Stomach (tissue), 9 donors: Measurements from ENCODE around the gene CD79B. TPM values are rescaled to one million over a fixed set of nuclear protein-coding genes. Genes with fewer than 3 reads are reported as not detected.

Experiments used
- DNase-seq, 2 donors: peaks; one replicate each; pipeline versions ENCODE4 v3.0.0 to v3.0.0-alpha.2; 2013 to 2019
- H3K27ac ChIP-seq, 5 donors: fragments of 200-600 bp in 4 of 5; sonication (generic) in 4 of 5; one replicate each; pipeline ENCODE4 v1.5.1; 2013 to 2019; ENCODE audit warnings: mild to moderate bottlenecking in 1 of 5, moderate library complexity in 1 of 5
- H3K27me3 ChIP-seq, 3 donors: fragments of 200-600 bp; sonication (generic); one replicate each; pipeline ENCODE4 v1.5.1; 2017 to 2019; ENCODE audit warnings: mixed run types in 1 of 3
- H3K36me3 ChIP-seq, 4 donors: fragments of 200-600 bp; sonication (generic); 1 replicate in 3 of 4; 2 replicates in 1 of 4; pipeline ENCODE4 v1.5.1; 2016 to 2019
- H3K4me1 ChIP-seq, 4 donors: fragments of 200-600 bp; sonication (generic); one replicate each; pipeline ENCODE4 v1.5.1; 2016 to 2019
- H3K4me3 ChIP-seq, 4 donors: fragments of 200-600 bp; sonication (generic) in 3 of 4; one replicate each; pipeline ENCODE4 v1.5.1; 2016 to 2019; ENCODE audit warnings: mild to moderate bottlenecking in 1 of 4
- H3K9me3 ChIP-seq, 4 donors: fragments of 200-600 bp; sonication (generic); one replicate each; pipeline ENCODE4 v1.5.1; 2016 to 2019
- CTCF ChIP-seq, 7 experiments: fragments of 450-650 bp in 4 of 7; fragments of 200-600 bp in 3 of 7; sonication (generic) in 3 of 7; IDR thresholded peaks; one replicate each; pipeline ENCODE4 v1.5.1; 2016 to 2019; ENCODE audit warnings: antibody characterized with exemption in 7 of 7, control low read depth in 2 of 7, mild to moderate bottlenecking in 1 of 7
- EP300 ChIP-seq: sonication (generic); formaldehyde crosslinking; IDR thresholded peaks from one replicate; pipeline ENCODE4 v1.6.1; 2017; ENCODE audit warnings: antibody characterized with exemption
- POLR2A ChIP-seq, 4 donors: fragments of 450-650 bp; IDR thresholded peaks; one replicate each; pipeline ENCODE4 v1.6.1; 2016; ENCODE audit warnings: antibody characterized with exemption in 4 of 4, control low read depth in 2 of 4, mild to moderate bottlenecking in 1 of 4, moderate library complexity in 1 of 4
- POLR2AphosphoS5 ChIP-seq, 3 donors: sonication (generic); formaldehyde crosslinking; IDR thresholded peaks; one replicate each; pipeline ENCODE4 v1.6.1; 2016; ENCODE audit warnings: antibody characterized with exemption in 3 of 3
- WGBS, 5 donors: extraction: QIAGEN DNeasy Blood & Tissue Kit in 3 of 5; methylation state at CpG; one replicate each; pipeline versions ENCODE4 v1.1.5 to v1.1.7; 2013 to 2018; 5-methylcytosine and 5-hydroxymethylcytosine counted together
- intact Hi-C: fragments of 100-400 bp; cut with DNase I; formaldehyde crosslinking; loops from one replicate; pipeline ENCODE4 v1.15.1; 2023; ENCODE audit warnings: low total_unique reads
- polyA plus RNA-seq, 3 donors: library from polyadenylated mRNA; stranded (reverse); fragments of 200-250 nt; gene quantifications; one replicate each; pipeline ENCODE4 v1.2.3, GENCODE V29; 2013
- total RNA-seq, 5 donors: library from RNA; depleted of rRNA; stranded (reverse); fragments of >200 nt; gene quantifications; one replicate each; pipeline versions ENCODE4 v1.1.0 to v1.2.3, GENCODE V29; 2014 to 2016
- donor health status: healthy with polysubstance abuse.
- donor health status: Bipolar disorder and iron deficiency.
- donor health status: healthy.

The CD79B gene
- total and polyA plus RNA-seq, 8 donors: 1.7 to 9.7 (median 5.3) TPM; not detected in 3

GRCh38 chr17:63942309-63942985, 10.3 kb upstream of the CD79B start:
- intact Hi-C loops: no loop called here

GRCh38 chr17:63941751-63942150, 9.6 kb upstream of the CD79B start:
- WGBS, 5 donors: 87 to 92% (median 89%) methylated on average over 16 to 23 of the region's 23 CpGs
- no peak overlapping the region for H3K4me3 ChIP-seq
- DNase-seq: no peak
- no peaks in the 10 kb centered on the region for H3K36me3 ChIP-seq
- intact Hi-C loops: no loop called here
- no peaks in the 10 kb centered on the region for H3K9me3 ChIP-seq
- no peak for TF ChIP-seq POLR2A (IDR thresholded peaks at IDR 0.05)
- no peak for TF ChIP-seq EP300
- no peak for TF ChIP-seq POLR2AphosphoS5 (IDR thresholded peaks at IDR 0.05)
- TF ChIP-seq CTCF (IDR thresholded peaks at IDR 0.05): no peak
- H3K27me3 ChIP-seq: no peaks in the 10 kb centered on the region
- H3K4me1 ChIP-seq: peaks cover 0 to 11% (median 5%) of the 10 kb centered on the region in 4 donors
- H3K27ac ChIP-seq: no peak overlapping the region

More at GRCh38 chr17:63942309-63942985, 10.3 kb upstream of the CD79B start:
- Histone ChIP-seq H3K4me3 (no peak overlapping the region), H3K4me1 (peaks cover 0 to 16% (median 6%) of the 10 kb centered on the region in 4 donors), H3K27me3 (peaks cover 0 to 7% (median 0%) of the 10 kb centered on the region in 3 donors), H3K36me3 (no peaks in the 10 kb centered on the region), H3K9me3 (no peaks in the 10 kb centered on the region), H3K27ac (no peak overlapping the region)
- 88 to 96% (median 92%) methylated on average over 18 to 21 of the region's 21 CpGs for WGBS, 5 donors
- no peak for DNase-seq
- no peak for TF ChIP-seq POLR2AphosphoS5 (IDR thresholded peaks at IDR 0.05)
- TF ChIP-seq POLR2A (IDR thresholded peaks at IDR 0.05): no peak
- no peak for TF ChIP-seq CTCF (IDR thresholded peaks at IDR 0.05)
- no peak for TF ChIP-seq EP300

GRCh38 chr17:63941162-63941561, 9.0 kb upstream of the CD79B start:
- TF ChIP-seq EP300: no peak
- TF ChIP-seq POLR2A (IDR thresholded peaks at IDR 0.05): no peak
- no peak for TF ChIP-seq POLR2AphosphoS5 (IDR thresholded peaks at IDR 0.05)
- no peak for TF ChIP-seq CTCF (IDR thresholded peaks at IDR 0.05)
- Histone ChIP-seq H3K36me3 (no peaks in the 10 kb centered on the region), H3K27ac (no peak overlapping the region), H3K4me3 (no peak overlapping the region), H3K27me3 (no peaks in the 10 kb centered on the region), H3K9me3 (no peaks in the 10 kb centered on the region), H3K4me1 (peaks cover 0 to 5% (median 2%) of the 10 kb centered on the region in 4 donors)
- WGBS, 5 donors: 92 to 96% (median 95%) methylated on average over 12 of the region's 12 CpGs
- no peak for DNase-seq
- intact Hi-C loops: no loop called here

GRCh38 chr17:63940584-63940983, 8.5 kb upstream of the CD79B start:
- 92 to 97% (median 94%) methylated on average over 8 to 14 of the region's 14 CpGs for WGBS, 5 donors
- no peak overlapping the region for H3K27ac ChIP-seq
- intact Hi-C loops: no loop called here
- H3K36me3 ChIP-seq: no peaks in the 10 kb centered on the region
- no peak for DNase-seq
- no peaks in the 10 kb centered on the region for H3K27me3 ChIP-seq
- no peaks in the 10 kb centered on the region for H3K4me1 ChIP-seq
- H3K4me3 ChIP-seq: no peak overlapping the region
- TF ChIP-seq EP300: no peak
- TF ChIP-seq POLR2AphosphoS5 (IDR thresholded peaks at IDR 0.05): no peak
- no peak for TF ChIP-seq POLR2A (IDR thresholded peaks at IDR 0.05)
- H3K9me3 ChIP-seq: no peaks in the 10 kb centered on the region

GRCh38 chr17:63939884-63940283, 7.8 kb upstream of the CD79B start:
- Histone ChIP-seq H3K36me3 (no peaks in the 10 kb centered on the region), H3K4me3 (no peak overlapping the region), H3K4me1 (no peaks in the 10 kb centered on the region), H3K9me3 (no peaks in the 10 kb centered on the region), H3K27me3 (no peaks in the 10 kb centered on the region), H3K27ac (no peak overlapping the region)
- TF ChIP-seq CTCF (IDR thresholded peaks at IDR 0.05) (no peak), POLR2AphosphoS5 (IDR thresholded peaks at IDR 0.05) (no peak), EP300 (no peak), POLR2A (IDR thresholded peaks at IDR 0.05) (no peak)
- 73 to 81% (median 78%) methylated on average over 6 of the region's 6 CpGs for WGBS, 5 donors
- DNase-seq: no peak
- intact Hi-C loops: loop anchor here (10.0 kb wide), 1 partner anchor 85 kb away; the partner anchor contains the start of gene ICAM2
